ENCODE results near the gene ZNF577. TPM values are rescaled to one million over a fixed set of nuclear protein-coding genes. Genes with fewer than 3 reads are reported as not detected.
"Not testable (repeated sequence)": the region's sequence is repeated elsewhere in the genome, so short reads cannot be mapped to it uniquely, and the experiment has no call there.

Gene ZNF577
- total and polyA plus RNA-seq, 2 donors (not counting 3 experiments of a cell fraction or from before 2014, with no cell fraction given) = 4.0 to 4.7 TPM

DNA sequence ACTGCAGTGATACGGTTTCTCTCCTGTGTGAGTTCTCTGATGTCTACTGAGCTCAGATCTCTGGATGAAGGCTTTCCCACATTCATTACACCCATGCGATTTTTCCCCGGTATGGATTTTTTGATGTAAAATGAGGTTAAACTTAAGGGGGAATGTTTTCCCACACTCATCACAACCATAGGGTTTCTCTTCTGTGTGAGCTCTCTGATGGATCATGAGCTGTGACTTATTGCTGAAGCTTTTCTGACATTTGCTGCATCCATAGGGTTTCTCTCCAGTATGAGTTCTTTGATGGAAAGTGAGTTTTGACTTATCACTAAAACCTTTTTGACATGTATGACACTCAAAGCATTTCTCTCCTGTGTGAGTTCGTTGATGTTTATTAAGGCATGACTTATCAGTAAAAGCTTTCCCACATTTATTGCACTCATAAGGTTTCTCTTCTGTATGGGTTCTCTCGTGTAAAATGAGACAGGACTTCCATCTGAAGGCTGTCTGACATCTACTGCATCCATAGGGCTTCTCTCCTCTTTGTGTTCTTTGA, 27.6 kb upstream of the ZNF577 start:
- BruUV-seq (replicated peaks) = no TSS peak
- H3K27me3 ChIP-seq (ENCODE audit: control insufficient read depth in 2 of 2, insufficient read depth in 2 of 2, low read length in 2 of 2) = no peaks in the 10 kb centered on the region
- CTCF ChIA-PET = no interaction called here
- H3K4me3 ChIP-seq (replicated peaks in 1 of 3; ENCODE audit: insufficient read depth in 1 of 3, low read depth in 1 of 3, low read length in 3 of 3) = no peak overlapping the region
- dilution Hi-C loops (cut with MboI; ENCODE audit: extremely low pct_ligation_motif_present, low sequenced_read_pairs) (no loop called here), intact Hi-C loops (cut with micrococcal nuclease) (no loop called here)
- H3K4me2 ChIP-seq (ENCODE audit: insufficient read depth, low read length) = no peak overlapping the region
- no peak for FAIRE-seq
- no peak overlapping the region for H3K9ac ChIP-seq (replicated peaks; ENCODE audit: extremely low read depth, insufficient read depth, low read length)
- H3K79me2 ChIP-seq (ENCODE audit: control insufficient read depth, insufficient read depth, low read length) = no peaks in the 10 kb centered on the region
- peaks cover 19% of the 10 kb centered on the region for H3K9me3 ChIP-seq (replicated peaks; ENCODE audit: control insufficient read depth, insufficient read depth, low read length)
- no peaks in the 10 kb centered on the region for H3K9me1 ChIP-seq (replicated peaks; ENCODE audit: control insufficient read depth, extremely low read depth, insufficient read depth, low read length)
- no peak overlapping the region for H3K27ac ChIP-seq (ENCODE audit: insufficient read depth, low read depth, low read length)
- H4K20me1 ChIP-seq (replicated peaks; ENCODE audit: control insufficient read depth, extremely low read depth, insufficient read depth, low read length) = no peaks in the 10 kb centered on the region
- POLR2A ChIA-PET = no interaction called here
- H3K36me3 ChIP-seq (ENCODE audit: control insufficient read depth in 2 of 2, extremely low read depth in 1 of 2, insufficient read depth in 2 of 2, low read length in 2 of 2) = no peaks in the 10 kb centered on the region
- H2AFZ ChIP-seq (ENCODE audit: low read depth, low read length) = no peak overlapping the region
- no peak for DNase-seq (ENCODE audit: low read depth, low spot score)
- H3K4me1 ChIP-seq (ENCODE audit: control insufficient read depth, extremely low read depth, insufficient read depth, low read length) = no peaks in the 10 kb centered on the region
- TF ChIP-seq JUN (IDR thresholded peaks at IDR 0.05; ENCODE audit: borderline replicate concordance, insufficient read depth, insufficient read length, low read depth) (no peak), EZH2 (IDR thresholded peaks at IDR 0.05; ENCODE audit: borderline replicate concordance, low read depth, low read length, severe bottlenecking) (no peak), POLR2A (IDR thresholded peaks at IDR 0.05; ENCODE audit: low read depth, low read length) (no peak), FOS (IDR thresholded peaks at IDR 0.05; ENCODE audit: borderline replicate concordance, insufficient read depth, low read length) (no peak), MYC (IDR thresholded peaks at IDR 0.05; ENCODE audit: low read depth, low read length) (no peak), GATA2 (IDR thresholded peaks at IDR 0.05; ENCODE audit: insufficient read depth, insufficient read length, low read depth, low read length) (no peak), POLR2AphosphoS5 (IDR thresholded peaks at IDR 0.05; ENCODE audit: insufficient read depth, low read depth, low read length) (no peak)
- TF ChIP-seq, protein P1, sequence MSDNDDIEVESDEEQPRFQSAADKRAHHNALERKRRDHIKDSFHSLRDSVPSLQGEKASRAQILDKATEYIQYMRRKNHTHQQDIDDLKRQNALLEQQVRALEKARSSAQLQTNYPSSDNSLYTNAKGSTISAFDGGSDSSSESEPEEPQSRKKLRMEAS (IDR thresholded peaks at IDR 0.05; ENCODE audit: insufficient read depth, insufficient read length) = no peak
- TF ChIP-seq, protein P2, sequence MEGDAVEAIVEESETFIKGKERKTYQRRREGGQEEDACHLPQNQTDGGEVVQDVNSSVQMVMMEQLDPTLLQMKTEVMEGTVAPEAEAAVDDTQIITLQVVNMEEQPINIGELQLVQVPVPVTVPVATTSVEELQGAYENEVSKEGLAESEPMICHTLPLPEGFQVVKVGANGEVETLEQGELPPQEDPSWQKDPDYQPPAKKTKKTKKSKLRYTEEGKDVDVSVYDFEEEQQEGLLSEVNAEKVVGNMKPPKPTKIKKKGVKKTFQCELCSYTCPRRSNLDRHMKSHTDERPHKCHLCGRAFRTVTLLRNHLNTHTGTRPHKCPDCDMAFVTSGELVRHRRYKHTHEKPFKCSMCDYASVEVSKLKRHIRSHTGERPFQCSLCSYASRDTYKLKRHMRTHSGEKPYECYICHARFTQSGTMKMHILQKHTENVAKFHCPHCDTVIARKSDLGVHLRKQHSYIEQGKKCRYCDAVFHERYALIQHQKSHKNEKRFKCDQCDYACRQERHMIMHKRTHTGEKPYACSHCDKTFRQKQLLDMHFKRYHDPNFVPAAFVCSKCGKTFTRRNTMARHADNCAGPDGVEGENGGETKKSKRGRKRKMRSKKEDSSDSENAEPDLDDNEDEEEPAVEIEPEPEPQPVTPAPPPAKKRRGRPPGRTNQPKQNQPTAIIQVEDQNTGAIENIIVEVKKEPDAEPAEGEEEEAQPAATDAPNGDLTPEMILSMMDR (IDR thresholded peaks at IDR 0.05; ENCODE audit: extremely low read depth in 1 of 2, insufficient read depth in 1 of 2, low read depth in 1 of 2, low read length in 2 of 2) = no peak

DNA sequence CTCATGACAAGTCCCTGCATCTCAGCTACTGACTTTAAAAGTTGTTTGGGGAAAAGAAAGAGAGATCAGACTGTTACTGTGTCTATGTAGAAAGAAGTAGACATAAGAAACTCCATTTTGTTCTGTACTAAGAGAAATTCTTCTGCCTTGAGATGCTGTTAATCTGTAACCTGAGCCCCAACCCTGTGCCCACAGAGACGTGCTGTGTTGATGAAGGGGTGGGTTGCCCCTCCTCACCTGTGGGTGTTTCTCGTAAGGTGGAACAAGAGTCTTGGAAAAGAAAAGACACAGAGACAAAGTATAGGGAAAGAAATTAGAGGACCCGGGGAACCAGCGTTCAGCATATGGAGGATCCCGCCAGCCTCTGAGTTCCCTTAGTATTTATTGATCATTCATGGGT, 20.2 kb upstream of the ZNF577 start:
- FAIRE-seq; H3K27me3 ChIP-seq (ENCODE audit: control insufficient read depth in 2 of 2, insufficient read depth in 2 of 2, low read length in 2 of 2); H3K4me3 ChIP-seq (replicated peaks in 1 of 3; ENCODE audit: insufficient read depth in 1 of 3, low read depth in 1 of 3, low read length in 3 of 3); POLR2A ChIA-PET; H3K27ac ChIP-seq (ENCODE audit: insufficient read depth, low read depth, low read length); BruUV-seq (replicated peaks); DNase-seq (ENCODE audit: low read depth, low spot score); H3K9me1 ChIP-seq (replicated peaks; ENCODE audit: control insufficient read depth, extremely low read depth, insufficient read depth, low read length); dilution Hi-C loops (cut with MboI; ENCODE audit: extremely low pct_ligation_motif_present, low sequenced_read_pairs); H3K4me1 ChIP-seq (ENCODE audit: control insufficient read depth, extremely low read depth, insufficient read depth, low read length); H2AFZ ChIP-seq (ENCODE audit: low read depth, low read length); H3K9ac ChIP-seq (replicated peaks; ENCODE audit: extremely low read depth, insufficient read depth, low read length); H3K36me3 ChIP-seq (ENCODE audit: control insufficient read depth in 2 of 2, extremely low read depth in 1 of 2, insufficient read depth in 2 of 2, low read length in 2 of 2); H3K4me2 ChIP-seq (ENCODE audit: insufficient read depth, low read length); H3K9me3 ChIP-seq (replicated peaks; ENCODE audit: control insufficient read depth, insufficient read depth, low read length); intact Hi-C loops (cut with micrococcal nuclease); H4K20me1 ChIP-seq (replicated peaks; ENCODE audit: control insufficient read depth, extremely low read depth, insufficient read depth, low read length); CTCF ChIA-PET; H3K79me2 ChIP-seq (ENCODE audit: control insufficient read depth, insufficient read depth, low read length): not testable (repeated sequence)

DNA sequence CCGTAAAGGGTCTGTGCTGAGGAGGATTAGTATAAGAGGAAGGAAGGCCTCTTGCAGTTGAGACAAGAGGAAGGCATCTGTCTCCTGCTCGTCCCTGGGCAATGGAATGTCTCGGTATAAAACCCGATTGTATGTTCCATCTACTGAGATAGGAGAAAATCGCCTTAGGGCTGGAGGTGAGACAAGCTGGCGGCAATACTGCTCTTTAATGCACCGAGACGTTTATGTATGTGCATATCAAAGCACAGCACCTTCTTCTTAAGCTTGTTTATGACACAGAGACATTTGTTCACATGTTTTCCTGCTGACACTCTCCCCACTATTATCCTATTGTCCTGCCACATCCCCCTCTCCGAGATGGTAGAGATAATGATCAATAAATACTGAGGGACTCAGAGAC, 18.4 kb upstream of the ZNF577 start:
- H3K4me2 ChIP-seq (ENCODE audit: insufficient read depth, low read length); POLR2A ChIA-PET; CTCF ChIA-PET: not testable (repeated sequence)

More for the DNA sequence above, 18.4 kb upstream of the ZNF577 start:
- H3K36me3 ChIP-seq (ENCODE audit: control insufficient read depth in 2 of 2, extremely low read depth in 1 of 2, insufficient read depth in 2 of 2, low read length in 2 of 2); H3K4me1 ChIP-seq (ENCODE audit: control insufficient read depth, extremely low read depth, insufficient read depth, low read length); DNase-seq (ENCODE audit: low read depth, low spot score); BruUV-seq (replicated peaks); H2AFZ ChIP-seq (ENCODE audit: low read depth, low read length); H3K9me3 ChIP-seq (replicated peaks; ENCODE audit: control insufficient read depth, insufficient read depth, low read length); H3K27me3 ChIP-seq (ENCODE audit: control insufficient read depth in 2 of 2, insufficient read depth in 2 of 2, low read length in 2 of 2); H3K9me1 ChIP-seq (replicated peaks; ENCODE audit: control insufficient read depth, extremely low read depth, insufficient read depth, low read length); H3K27ac ChIP-seq (ENCODE audit: insufficient read depth, low read depth, low read length); H3K4me3 ChIP-seq (replicated peaks in 1 of 3; ENCODE audit: insufficient read depth in 1 of 3, low read depth in 1 of 3, low read length in 3 of 3); H3K9ac ChIP-seq (replicated peaks; ENCODE audit: extremely low read depth, insufficient read depth, low read length); FAIRE-seq; H4K20me1 ChIP-seq (replicated peaks; ENCODE audit: control insufficient read depth, extremely low read depth, insufficient read depth, low read length); intact Hi-C loops (cut with micrococcal nuclease); dilution Hi-C loops (cut with MboI; ENCODE audit: extremely low pct_ligation_motif_present, low sequenced_read_pairs): not testable (repeated sequence)
- peaks cover 26% of the 10 kb centered on the region for H3K79me2 ChIP-seq (ENCODE audit: control insufficient read depth, insufficient read depth, low read length)

Measured in endothelial cell of umbilical vein (primary cell).